Astrocyte of the cerebellum (primary cell): ENCODE results near the gene CYP1A2.

ENCODE experiments used
- DNase-seq: peaks from one replicate; pipeline ENCODE4 v3.0.0-alpha.2; 2011; ENCODE audit warnings: low read depth
- H3K4me3 ChIP-seq: 2 replicates; pipeline ENCODE4 v1.5.1; 2011; ENCODE audit warnings: mild to moderate bottlenecking, low read depth, low read length, moderate library complexity
- CTCF ChIP-seq: IDR thresholded peaks from 2 replicates; pipeline ENCODE4 v1.5.1; 2012; ENCODE audit warnings: low read length, low read depth, moderate library complexity, mild to moderate bottlenecking; ENCODE audit errors: missing control alignments
- in situ Hi-C: cut with HindIII; loops from 2 replicates; pipeline ENCODE4 v1.10.0; 2017; ENCODE audit warnings: low sequenced_read_pairs

Gene CYP1A2

GRCh38 chr15:74792227-74793016, 43.8 kb downstream of the CYP1A2 start:
- in situ Hi-C loops: no loop called here
- no peak for TF ChIP-seq CTCF
- no peak for DNase-seq
- no peak overlapping the region for H3K4me3 ChIP-seq

- no peak for DNase-seq
- no peak overlapping the region for H3K4me3 ChIP-seq
Observed at GRCh38 chr15:74793135-74794028, 44.7 kb downstream of the CYP1A2 start.

GRCh38 chr15:74794248-74794969, 45.8 kb downstream of the CYP1A2 start:
- in situ Hi-C loops: no loop called here
- H3K4me3 ChIP-seq: no peak overlapping the region
- no peak for DNase-seq
- no peak for TF ChIP-seq CTCF

More at GRCh38 chr15:74793135-74794028, 44.7 kb downstream of the CYP1A2 start:
- in situ Hi-C loops: no loop called here
- no peak for TF ChIP-seq CTCF

GRCh38 chr15:74794970-74795349, 46.3 kb downstream of the CYP1A2 start:
- no peak for TF ChIP-seq CTCF
- H3K4me3 ChIP-seq: no peak overlapping the region
- in situ Hi-C loops: no loop called here
- DNase-seq: no peak

GRCh38 chr15:74795966-74796625, 47.5 kb downstream of the CYP1A2 start:
- in situ Hi-C loops: no loop called here
- DNase-seq: no peak
- no peak overlapping the region for H3K4me3 ChIP-seq
- TF ChIP-seq CTCF: no peak
